GM21526 (cell line): Measurements from ENCODE around the gene FOXP1.

ENCODE experiments used
- ATAC-seq: cut with Tn5 transposase; IDR thresholded peaks from one replicate; pipeline ENCODE4 v1.9.1; 2021; ENCODE audit warnings: moderate library complexity; ENCODE audit not compliant: unreplicated experiment, low FRiP score

FOXP1 gene

GRCh38 chr3:70930066-70930465 lies 653.5 kb downstream of the FOXP1 start:
- ATAC-seq, result no peak

GRCh38 chr3:70927239-70927638 lies 656.3 kb downstream of the FOXP1 start:
- ATAC-seq, result no peak

- ATAC-seq, result no peak
Measured at GRCh38 chr3:70926835-70927234, 656.7 kb downstream of the FOXP1 start.

GRCh38 chr3:70919661-70920060 lies 663.9 kb downstream of the FOXP1 start:
- no peak for ATAC-seq

- no peak for ATAC-seq
Measured at GRCh38 chr3:70919091-70919490, 664.4 kb downstream of the FOXP1 start.

- ATAC-seq, result no peak
Measured at GRCh38 chr3:70916375-70917055, 667.0 kb downstream of the FOXP1 start.

- no peak for ATAC-seq
Measured at GRCh38 chr3:70914862-70915261, 668.7 kb downstream of the FOXP1 start.

GRCh38 chr3:70911719-70912118 lies 671.8 kb downstream of the FOXP1 start:
- no peak for ATAC-seq

GRCh38 chr3:70905491-70905890 lies 678.0 kb downstream of the FOXP1 start:
- no peak for ATAC-seq
